Heart left ventricle (tissue), 16 donors: ENCODE data around the gene SIX4. TPM values are rescaled to one million over a fixed set of nuclear protein-coding genes. Genes with fewer than 3 reads are reported as not detected.

Source experiments
- ATAC-seq, 4 donors: fragments of 200-7000 bp; cut with Tn5 transposase; one replicate each; pipeline ENCODE4 v1.9.1; 2020 to 2022; ENCODE audit warnings: moderate library complexity in 4 of 4, mild to moderate bottlenecking in 3 of 4, moderate number of reproducible peaks in 1 of 4
- DNase-seq, 5 donors: peaks; one replicate each; pipeline ENCODE4 v3.0.0-alpha.2; 2020
- H3K27ac ChIP-seq, 12 donors: fragments of 200-600 bp; sonication (generic) in 4 of 12; one replicate each; pipeline versions ENCODE4 v1.5.0 to v1.8.0; 2016 to 2022; ENCODE audit warnings: mild to moderate bottlenecking in 2 of 12
- H3K27me3 ChIP-seq, 9 donors: fragments of 200-600 bp; sonication (generic) in 2 of 9; one replicate each; pipeline versions ENCODE4 v1.5.1 to v1.8.0; 2016 to 2022; ENCODE audit warnings: mild to moderate bottlenecking in 3 of 9
- H3K36me3 ChIP-seq, 9 donors: fragments of 200-600 bp; sonication (generic) in 2 of 9; one replicate each; pipeline versions ENCODE4 v1.5.0 to v1.8.0; 2018 to 2022; ENCODE audit warnings: mild to moderate bottlenecking in 2 of 9
- H3K4me1 ChIP-seq, 12 donors: fragments of 200-600 bp; sonication (generic) in 4 of 12; one replicate each; pipeline versions ENCODE4 v1.5.0 to v1.8.0; 2016 to 2022; ENCODE audit warnings: mild to moderate bottlenecking in 3 of 12
- H3K4me3 ChIP-seq, 12 donors: fragments of 200-600 bp; sonication (generic) in 4 of 12; one replicate each; pipeline versions ENCODE4 v1.5.0 to v1.8.0; 2017 to 2022; ENCODE audit warnings: mild to moderate bottlenecking in 9 of 12, moderate library complexity in 4 of 12
- H3K9me3 ChIP-seq, 12 donors: fragments of 200-600 bp; sonication (generic) in 4 of 12; one replicate each; pipeline versions ENCODE4 v1.5.0 to v1.8.0; 2016 to 2022; ENCODE audit warnings: mild to moderate bottlenecking in 1 of 12
- CTCF ChIP-seq, 12 donors: fragments of 200-600 bp; sonication (generic) in 4 of 12; IDR thresholded peaks; one replicate each; pipeline versions ENCODE4 v1.5.0 to v1.8.0; 2018 to 2022; ENCODE audit warnings: antibody characterized with exemption in 12 of 12, mild to moderate bottlenecking in 5 of 12
- POLR2A ChIP-seq, 2 donors: fragments of 450-650 bp; IDR thresholded peaks; one replicate each; pipeline ENCODE4 v1.6.1; 2017; ENCODE audit warnings: antibody characterized with exemption in 2 of 2, mild to moderate bottlenecking in 2 of 2, moderate library complexity in 2 of 2
- WGBS, 4 donors: extraction: QIAGEN DNeasy Blood & Tissue Kit in 2 of 4; methylation state at CpG; one replicate each; pipeline versions ENCODE4 v1.1.5 to v1.1.7; 2013 to 2018; 5-methylcytosine and 5-hydroxymethylcytosine counted together
- intact Hi-C, 10 donors: fragments of 100-400 bp; cut with DNase I; formaldehyde crosslinking; loops; one replicate each; pipeline versions ENCODE4 v1.11.1 to v1.14.2; 2022
- polyA plus RNA-seq, 2 donors: library from polyadenylated mRNA; stranded (reverse); fragments of 200-250 nt; gene quantifications; one replicate each; pipeline ENCODE4 v1.2.3, GENCODE V29; 2013
- total RNA-seq, 9 donors: library from RNA; depleted of rRNA in 2 of 9; stranded (reverse); fragments of >200 nt in 2 of 9; fragmentation: NEBNext Ultra II Directional in 3 of 9; extraction: Animal tissue kit (Norgen Biotek cat#: 25700) in 3 of 9; gene quantifications; one replicate each; pipeline versions ENCODE4 v1.1.0 to v1.2.4, GENCODE V29; 2016 to 2023
- donor health status: ischemic (EF 13 %, LVEDD 7.1; RV severe dilation, severe dysfunction).
- donor health status: healthy with polysubstance abuse.
- donor health status: DM: no; HTN: yes; CAD: no.
- donor health status: DM: no; HTN: no; CAD: no.
- donor health status: ischemic (EF 25% LVEDD 6.9; RV normal size, moderate dysfunction).
- donor health status: ischemic (EF 25% LVEDD 5.7; RV mildly dilated, moderate dysfunction).
- donor health status: healthy.
- donor health status: DM: yes; HTN: yes; CAD: no.
- donor health status: ischemic (EF 35%, LVEDD 5.7; RV mildly dilated, moderate dysfunction).
- donor health status: nonischemic (EF 11% LVEDD 7.7; RV severe dilation, severe dysfunction).
- donor health status: DM: yes; HTN: yes; CAD: no.
- donor health status: PGD.
- donor health status: ischemic (EF 29% LVEDD 5.4; RV normal size, mild dysfunction).
- donor health status: nonischemic (EF 23%, LVEDD 6.1; RV moderate dilation, normal function).

The SIX4 gene
- total and polyA plus RNA-seq, 11 donors = 0.27 to 2.9 (median 1.1) TPM

- TF ChIP-seq POLR2A (IDR thresholded peaks at IDR 0.05) = no peak
- no peak for TF ChIP-seq CTCF (IDR thresholded peaks at IDR 0.05)
- 29 to 42% (median 30%) methylated on average over 4 of the region's 4 CpGs for WGBS, 4 donors
- no peak overlapping the region for H3K27ac ChIP-seq
- ATAC-seq = no peak
- no peaks in the 10 kb centered on the region for H3K36me3 ChIP-seq
- H3K9me3 ChIP-seq = no peaks in the 10 kb centered on the region
- peaks cover 0 to 12% (median 0%) of the 10 kb centered on the region in 9 donors for H3K27me3 ChIP-seq
- intact Hi-C loops = loop anchor here in 2 of 10 donors (5.0 to 10.0 kb wide), 2 partner anchors 246 to 392 kb away; partner anchors contain the start of genes SLC38A6 (in 1 of the 2) and TRMT5 (in 1 of the 2)
- peak overlapping the region in 5 of 12 donors; percentile 15 to 92 (median 71) for H3K4me3 ChIP-seq
- no peak for DNase-seq
- H3K4me1 ChIP-seq = peaks cover 0 to 34% (median 19%) of the 10 kb centered on the region in 12 donors
Observed at GRCh38 chr14:60736494-60736893, 12.3 kb upstream of the SIX4 start.

DNA sequence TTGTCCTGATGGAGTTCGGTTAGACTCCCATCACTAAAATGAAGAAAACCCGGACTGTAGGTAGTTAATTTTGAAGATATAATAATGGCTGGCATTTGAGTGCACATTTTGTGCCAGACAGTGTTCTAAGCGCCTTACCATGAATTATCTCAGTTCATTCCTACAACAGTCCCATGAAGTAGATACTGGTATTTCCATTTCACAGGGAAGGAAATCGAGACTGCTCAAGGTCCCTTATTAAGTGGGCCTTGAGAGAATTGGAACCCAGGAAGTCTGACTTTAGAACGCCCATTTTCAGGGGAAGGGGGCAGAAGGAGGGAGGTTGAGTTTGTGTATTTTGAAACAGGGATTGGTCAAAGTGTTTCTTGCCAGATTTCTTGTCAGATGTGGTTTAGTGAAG is 11.3 kb upstream of the SIX4 start:
- H3K36me3 ChIP-seq = no peaks in the 10 kb centered on the region
- no peaks in the 10 kb centered on the region for H3K9me3 ChIP-seq
- H3K27me3 ChIP-seq = peaks cover 0 to 12% (median 0%) of the 10 kb centered on the region in 9 donors
- ATAC-seq (no peak), DNase-seq (no peak)
- peak overlapping the region in 4 of 12 donors; percentile 62 to 83 (median 70) for H3K27ac ChIP-seq
- intact Hi-C loops = loop anchor here in 2 of 10 donors (5.0 to 10.0 kb wide), 2 partner anchors 247 to 391 kb away; partner anchors contain the start of genes SLC38A6 (in 1 of the 2) and TRMT5 (in 1 of the 2)
- TF ChIP-seq CTCF (IDR thresholded peaks at IDR 0.05) = no peak
- no peak for TF ChIP-seq POLR2A (IDR thresholded peaks at IDR 0.05)
- 7 to 16% (median 11%) methylated on average over 5 of the region's 5 CpGs for WGBS, 4 donors
- peak overlapping the region; percentile 49 to 92 (median 78) for H3K4me3 ChIP-seq
- H3K4me1 ChIP-seq = peaks cover 0 to 34% (median 19%) of the 10 kb centered on the region in 12 donors

- WGBS, 4 donors = 2 to 3% (median 3%) methylated on average over 32 to 33 of the region's 33 CpGs
- TF ChIP-seq CTCF (IDR thresholded peaks at IDR 0.05) = peak in 2 of 12 donors; percentile 8 to 22
- peak in 1 of 2 donors; percentile 49 for TF ChIP-seq POLR2A (IDR thresholded peaks at IDR 0.05)
- ATAC-seq (peak; percentile 91 to 97 (median 96)), DNase-seq (peak; percentile 71 to 87 (median 74))
- Histone ChIP-seq H3K36me3 (no peaks in the 10 kb centered on the region), H3K27ac (peak within 1 kb of the TSS in 11 of 12 donors; percentile 50 to 83 (median 68)), H3K27me3 (peaks cover 0 to 12% (median 0%) of the 10 kb centered on the region in 9 donors), H3K9me3 (no peaks in the 10 kb centered on the region), H3K4me1 (peaks cover 0 to 34% (median 19%) of the 10 kb centered on the region in 12 donors), H3K4me3 (peak within 1 kb of the TSS; percentile 49 to 92 (median 78))
- intact Hi-C loops = loop anchor here in 3 of 10 donors (5.0 to 10.0 kb wide), 2 partner anchors 248 to 390 kb away; partner anchors contain the start of genes SLC38A6 (in 3 of the 3) and TRMT5 (in 3 of the 3)
Observed at GRCh38 chr14:60734465-60735242, 10.5 kb upstream of the SIX4 start, which contains the start of gene MNAT1. Gene MNAT1 (plus strand): TSS chr14:60734761. CDS start chr14:60734863, 102 bp downstream.
